GM23338 (cell line): ENCODE data around the gene ACVR2A. TPM values are rescaled to one million over a fixed set of nuclear protein-coding genes. Genes with fewer than 3 reads are reported as not detected.

ENCODE experiments used
- ATAC-seq: fragments of 200-7000 bp; cut with Tn5 transposase; 3 replicates; pipeline ENCODE4 v1.9.1; 2020
- DNase-seq: peaks from one replicate; pipeline ENCODE4 v3.0.0-alpha.2; 2015; ENCODE audit warnings: low spot score
- H2AFZ ChIP-seq: fragments of 200-600 bp; sonication (generic); 2 replicates; pipeline ENCODE4 v1.8.0; 2016; ENCODE audit warnings: antibody characterized with exemption, mild to moderate bottlenecking, moderate library complexity
- H3F3A ChIP-seq: fragments of 200-600 bp; sonication (generic); replicated peaks from 2 replicates; pipeline ENCODE4 v1.8.0; 2017; ENCODE audit warnings: antibody characterized with exemption, mixed run types, low read depth
- H3K27ac ChIP-seq: fragments of 200-600 bp; sonication (generic); 2 replicates; pipeline ENCODE4 v1.6.1; 2016; ENCODE audit warnings: low read depth
- H3K27me3 ChIP-seq: fragments of 200-600 bp; sonication (generic); 2 replicates; pipeline ENCODE4 v1.8.0; 2016; ENCODE audit warnings: mild to moderate bottlenecking, mixed run types, moderate library complexity; ENCODE audit not compliant: insufficient read depth
- H3K36me3 ChIP-seq: fragments of 200-600 bp; sonication (generic); 2 replicates; pipeline ENCODE4 v1.8.0; 2016; ENCODE audit warnings: mild to moderate bottlenecking; ENCODE audit not compliant: insufficient read depth
- H3K4me1 ChIP-seq: fragments of 200-600 bp; sonication (generic); 2 replicates; pipeline ENCODE4 v1.8.0; 2016; ENCODE audit warnings: mild to moderate bottlenecking, moderate library complexity; ENCODE audit not compliant: insufficient read depth
- H3K4me2 ChIP-seq: fragments of 200-600 bp; sonication (generic); 2 replicates; pipeline ENCODE4 v1.7.1; 2017; ENCODE audit warnings: mixed run types
- H3K4me3 ChIP-seq: fragments of 200-600 bp; sonication (generic); 2 replicates; pipeline ENCODE4 v1.6.1; 2016; ENCODE audit warnings: mixed run types
- H3K79me2 ChIP-seq: fragments of 200-600 bp; sonication (generic); replicated peaks from 2 replicates; pipeline ENCODE4 v1.8.0; 2017; ENCODE audit warnings: mild to moderate bottlenecking; ENCODE audit not compliant: insufficient read depth
- H3K9me2 ChIP-seq: fragments of 200-600 bp; sonication (generic); 2 replicates; pipeline ENCODE4 v1.8.0; 2017; ENCODE audit not compliant: insufficient read depth
- H4K20me1 ChIP-seq: fragments of 200-600 bp; sonication (generic); replicated peaks from 2 replicates; pipeline ENCODE4 v1.8.0; 2017; ENCODE audit warnings: mild to moderate bottlenecking; ENCODE audit not compliant: insufficient read depth
- H3K27ac Mint-ChIP-seq: 2 replicates; pipeline ENCODE4 v1.8.0; 2020; ENCODE audit warnings: inconsistent platforms, mild to moderate bottlenecking, moderate library complexity, mixed read lengths
- H3K27me3 Mint-ChIP-seq: 3 replicates; pipeline ENCODE4 v1.8.0; 2022; ENCODE audit warnings: low read depth, mild to moderate bottlenecking, moderate library complexity, mixed read lengths, inconsistent platforms; ENCODE audit not compliant: insufficient read depth, poor library complexity
- H3K36me3 Mint-ChIP-seq: 3 replicates; pipeline ENCODE4 v1.8.0; 2021; ENCODE audit warnings: low read depth, mild to moderate bottlenecking, inconsistent platforms, moderate library complexity, mixed read lengths
- H3K4me1 Mint-ChIP-seq: 3 replicates; pipeline ENCODE4 v1.8.0; 2020; ENCODE audit warnings: mild to moderate bottlenecking, inconsistent platforms, mixed read lengths
- H3K4me3 Mint-ChIP-seq: 3 replicates; pipeline ENCODE4 v1.8.0; 2021; ENCODE audit warnings: moderate library complexity, mild to moderate bottlenecking, inconsistent platforms, mixed read lengths
- H3K9me3 Mint-ChIP-seq: 3 replicates; pipeline ENCODE4 v1.8.0; 2020; ENCODE audit warnings: moderate library complexity, mild to moderate bottlenecking, inconsistent platforms, mixed read lengths
- CREB1 ChIP-seq: fragments of 250-450 bp; sonication (Bioruptor Pico); IDR thresholded peaks from 2 replicates; pipeline ENCODE4 v1.5.0; 2020; ENCODE audit warnings: low read depth, mild to moderate bottlenecking, moderate library complexity
- EZH2phosphoT487 ChIP-seq: fragments of 200-600 bp; sonication (generic); IDR thresholded peaks from one replicate; pipeline ENCODE4 v1.8.1; 2018; ENCODE audit warnings: antibody characterized with exemption; ENCODE audit not compliant: unreplicated experiment
- JUNB ChIP-seq: IDR thresholded peaks from one replicate; pipeline ENCODE4 v1.6.1; 2016; ENCODE audit warnings: antibody characterized with exemption; ENCODE audit not compliant: unreplicated experiment
- NANOG ChIP-seq: IDR thresholded peaks from 2 replicates; pipeline ENCODE4 v1.6.1; 2016; ENCODE audit warnings: antibody characterized with exemption, borderline replicate concordance
- POLR2AphosphoS5 ChIP-seq: IDR thresholded peaks from 2 replicates; pipeline ENCODE4 v1.6.1; 2016; ENCODE audit warnings: antibody characterized with exemption, low read depth
- ZNF114 ChIP-seq: fragments of 250-450 bp; sonication (Bioruptor Pico); IDR thresholded peaks from 2 replicates; pipeline ENCODE4 v1.5.0; 2020; ENCODE audit warnings: mild to moderate bottlenecking, moderate library complexity
- ZNF331 ChIP-seq: fragments of 250-450 bp; sonication (Bioruptor Pico); IDR thresholded peaks from 2 replicates; pipeline ENCODE4 v1.5.0; 2020; ENCODE audit warnings: low read depth, mild to moderate bottlenecking, moderate library complexity
- polyA plus RNA-seq: library from polyadenylated mRNA; unstranded; fragments of >200 nt; fragmentation: Nextera tagmentation; extraction: Ambion mirVana; gene quantifications from 2 replicates; pipeline ENCODE4 v1.2.1, GENCODE V29; 2016
- total RNA-seq: library from RNA; depleted of rRNA; stranded (reverse); fragments of >200 nt; shearing (Covaris generic); gene quantifications from 2 replicates; pipeline ENCODE4 v1.2.3, GENCODE V29; 2014
- TF ChIP-seq, protein P1 (sequence below): IDR thresholded peaks from 2 replicates; pipeline ENCODE4 v1.6.1; 2016; ENCODE audit warnings: antibody characterized with exemption
- TF ChIP-seq, protein P2 (sequence below): IDR thresholded peaks from one replicate; pipeline ENCODE4 v1.6.1; 2018; ENCODE audit warnings: antibody characterized with exemption; ENCODE audit not compliant: unreplicated experiment
- TF ChIP-seq, protein P3 (sequence below): fragments of 250-450 bp; sonication (Bioruptor Pico); IDR thresholded peaks from 2 replicates; pipeline ENCODE4 v1.5.0; 2020; ENCODE audit warnings: mild to moderate bottlenecking, moderate library complexity

ACVR2A gene
- total and polyA plus RNA-seq, 2 experiments from 2014 or later = 11.8 to 15.6 TPM

DNA sequence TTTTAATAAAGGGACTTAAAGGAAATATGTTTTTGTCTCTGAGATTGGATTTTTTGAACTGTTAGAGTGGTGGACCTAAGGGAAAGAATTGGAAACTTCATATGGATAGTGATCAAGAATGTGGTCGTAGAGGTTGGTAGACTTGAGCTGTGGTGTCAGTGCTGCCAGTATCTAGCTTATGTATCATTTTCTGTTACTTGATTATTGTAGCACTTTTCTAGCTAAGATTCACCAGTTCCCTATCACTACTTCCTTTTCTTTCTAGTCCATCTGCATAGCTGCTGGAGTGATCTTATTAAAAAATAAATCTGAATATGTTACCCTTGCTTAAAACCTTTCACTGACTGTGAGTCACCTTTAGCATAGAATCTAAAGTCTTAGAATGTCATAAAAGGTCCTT lies 6.0 kb downstream of the ACVR2A start:
- Histone ChIP-seq H3K36me3 (no peaks in the 10 kb centered on the region), H3K27me3 (no peaks in the 10 kb centered on the region), H2AFZ (no peak overlapping the region), H3F3A (no peaks in the 10 kb centered on the region), H3K4me3 (no peak overlapping the region), H3K9me2 (no peaks in the 10 kb centered on the region), H3K4me2 (no peak overlapping the region), H3K4me1 (peaks cover 34% of the 10 kb centered on the region), H3K27ac (no peak overlapping the region), H3K79me2 (peaks cover 100% of the 10 kb centered on the region), H4K20me1 (no peaks in the 10 kb centered on the region; the same call in 1 of the 2 replicates)
- DNase-seq (no peak), ATAC-seq (no peak)
- H3K4me1 Mint-ChIP-seq = peaks cover 44% of the 10 kb centered on the region
- TF ChIP-seq EZH2phosphoT487 = no peak
- TF ChIP-seq, protein P1, sequence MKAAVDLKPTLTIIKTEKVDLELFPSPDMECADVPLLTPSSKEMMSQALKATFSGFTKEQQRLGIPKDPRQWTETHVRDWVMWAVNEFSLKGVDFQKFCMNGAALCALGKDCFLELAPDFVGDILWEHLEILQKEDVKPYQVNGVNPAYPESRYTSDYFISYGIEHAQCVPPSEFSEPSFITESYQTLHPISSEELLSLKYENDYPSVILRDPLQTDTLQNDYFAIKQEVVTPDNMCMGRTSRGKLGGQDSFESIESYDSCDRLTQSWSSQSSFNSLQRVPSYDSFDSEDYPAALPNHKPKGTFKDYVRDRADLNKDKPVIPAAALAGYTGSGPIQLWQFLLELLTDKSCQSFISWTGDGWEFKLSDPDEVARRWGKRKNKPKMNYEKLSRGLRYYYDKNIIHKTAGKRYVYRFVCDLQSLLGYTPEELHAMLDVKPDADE = no peak
- no peak for TF ChIP-seq ZNF114
- no peak for TF ChIP-seq POLR2AphosphoS5
- no peak for TF ChIP-seq CREB1 (CRISPR knock-in tag)
- TF ChIP-seq NANOG = no peak
- no peak for TF ChIP-seq ZNF331 (CRISPR knock-in tag)
- no peak overlapping the region for H3K27ac Mint-ChIP-seq
- no peaks in the 10 kb centered on the region for H3K9me3 Mint-ChIP-seq
- no peaks in the 10 kb centered on the region for H3K36me3 Mint-ChIP-seq
- peaks cover 2% of the 10 kb centered on the region for H3K27me3 Mint-ChIP-seq
- no peak overlapping the region for H3K4me3 Mint-ChIP-seq

DNA sequence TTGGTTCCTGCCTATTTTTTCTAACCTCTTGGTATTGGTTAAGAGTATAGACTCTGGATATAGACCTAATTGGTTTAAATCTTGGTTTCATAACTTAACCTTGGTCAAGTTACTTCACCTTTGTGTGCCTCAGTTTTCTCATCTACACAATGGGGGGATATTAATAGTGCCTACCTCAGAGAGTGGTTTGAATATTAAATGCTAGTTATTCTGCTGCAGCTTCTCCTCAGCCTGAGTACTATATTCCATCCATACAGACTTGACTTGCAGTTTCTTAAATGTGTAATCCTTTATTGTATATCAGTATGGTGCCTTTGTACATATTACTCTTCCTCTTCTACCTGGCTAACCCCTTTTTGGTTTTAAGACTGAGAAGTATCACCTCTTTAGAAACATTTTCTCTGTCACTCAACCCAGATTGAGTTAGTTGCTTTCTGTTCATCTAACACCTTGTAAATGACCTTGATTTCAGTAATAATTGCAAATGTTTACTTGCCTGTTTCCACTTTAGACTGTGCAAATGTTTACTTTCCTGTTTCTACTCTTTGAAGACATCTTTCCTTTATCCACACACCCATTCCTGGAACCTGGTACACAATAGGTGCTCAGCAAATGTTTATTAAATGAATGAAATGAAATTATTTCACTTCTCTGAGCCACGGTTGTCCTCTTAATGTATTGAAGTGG lies 6.6 kb downstream of the ACVR2A start:
- H3K36me3 ChIP-seq = no peaks in the 10 kb centered on the region
- no peaks in the 10 kb centered on the region for H3K9me2 ChIP-seq
- no peaks in the 10 kb centered on the region for H3K27me3 ChIP-seq
- H3K4me1 Mint-ChIP-seq = peaks cover 44% of the 10 kb centered on the region
- H3K9me3 Mint-ChIP-seq = no peaks in the 10 kb centered on the region
- no peak overlapping the region for H3K27ac Mint-ChIP-seq
- H4K20me1 ChIP-seq = no peaks in the 10 kb centered on the region; the same call in 1 of the 2 replicates
- H3K4me3 Mint-ChIP-seq = no peak overlapping the region
- H3K36me3 Mint-ChIP-seq = no peaks in the 10 kb centered on the region
- H3F3A ChIP-seq = no peaks in the 10 kb centered on the region
- peaks cover 33% of the 10 kb centered on the region for H3K4me1 ChIP-seq
- no peak for DNase-seq
- H3K27ac ChIP-seq = no peak overlapping the region
- H3K27me3 Mint-ChIP-seq = peaks cover 2% of the 10 kb centered on the region
- no peak for ATAC-seq
- peaks cover 100% of the 10 kb centered on the region for H3K79me2 ChIP-seq
- no peak overlapping the region for H2AFZ ChIP-seq
- H3K4me3 ChIP-seq = no peak overlapping the region
- no peak overlapping the region for H3K4me2 ChIP-seq
- no peak for TF ChIP-seq EZH2phosphoT487
- TF ChIP-seq, protein P2, sequence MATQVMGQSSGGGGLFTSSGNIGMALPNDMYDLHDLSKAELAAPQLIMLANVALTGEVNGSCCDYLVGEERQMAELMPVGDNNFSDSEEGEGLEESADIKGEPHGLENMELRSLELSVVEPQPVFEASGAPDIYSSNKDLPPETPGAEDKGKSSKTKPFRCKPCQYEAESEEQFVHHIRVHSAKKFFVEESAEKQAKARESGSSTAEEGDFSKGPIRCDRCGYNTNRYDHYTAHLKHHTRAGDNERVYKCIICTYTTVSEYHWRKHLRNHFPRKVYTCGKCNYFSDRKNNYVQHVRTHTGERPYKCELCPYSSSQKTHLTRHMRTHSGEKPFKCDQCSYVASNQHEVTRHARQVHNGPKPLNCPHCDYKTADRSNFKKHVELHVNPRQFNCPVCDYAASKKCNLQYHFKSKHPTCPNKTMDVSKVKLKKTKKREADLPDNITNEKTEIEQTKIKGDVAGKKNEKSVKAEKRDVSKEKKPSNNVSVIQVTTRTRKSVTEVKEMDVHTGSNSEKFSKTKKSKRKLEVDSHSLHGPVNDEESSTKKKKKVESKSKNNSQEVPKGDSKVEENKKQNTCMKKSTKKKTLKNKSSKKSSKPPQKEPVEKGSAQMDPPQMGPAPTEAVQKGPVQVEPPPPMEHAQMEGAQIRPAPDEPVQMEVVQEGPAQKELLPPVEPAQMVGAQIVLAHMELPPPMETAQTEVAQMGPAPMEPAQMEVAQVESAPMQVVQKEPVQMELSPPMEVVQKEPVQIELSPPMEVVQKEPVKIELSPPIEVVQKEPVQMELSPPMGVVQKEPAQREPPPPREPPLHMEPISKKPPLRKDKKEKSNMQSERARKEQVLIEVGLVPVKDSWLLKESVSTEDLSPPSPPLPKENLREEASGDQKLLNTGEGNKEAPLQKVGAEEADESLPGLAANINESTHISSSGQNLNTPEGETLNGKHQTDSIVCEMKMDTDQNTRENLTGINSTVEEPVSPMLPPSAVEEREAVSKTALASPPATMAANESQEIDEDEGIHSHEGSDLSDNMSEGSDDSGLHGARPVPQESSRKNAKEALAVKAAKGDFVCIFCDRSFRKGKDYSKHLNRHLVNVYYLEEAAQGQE = no peak
- TF ChIP-seq, protein P3, sequence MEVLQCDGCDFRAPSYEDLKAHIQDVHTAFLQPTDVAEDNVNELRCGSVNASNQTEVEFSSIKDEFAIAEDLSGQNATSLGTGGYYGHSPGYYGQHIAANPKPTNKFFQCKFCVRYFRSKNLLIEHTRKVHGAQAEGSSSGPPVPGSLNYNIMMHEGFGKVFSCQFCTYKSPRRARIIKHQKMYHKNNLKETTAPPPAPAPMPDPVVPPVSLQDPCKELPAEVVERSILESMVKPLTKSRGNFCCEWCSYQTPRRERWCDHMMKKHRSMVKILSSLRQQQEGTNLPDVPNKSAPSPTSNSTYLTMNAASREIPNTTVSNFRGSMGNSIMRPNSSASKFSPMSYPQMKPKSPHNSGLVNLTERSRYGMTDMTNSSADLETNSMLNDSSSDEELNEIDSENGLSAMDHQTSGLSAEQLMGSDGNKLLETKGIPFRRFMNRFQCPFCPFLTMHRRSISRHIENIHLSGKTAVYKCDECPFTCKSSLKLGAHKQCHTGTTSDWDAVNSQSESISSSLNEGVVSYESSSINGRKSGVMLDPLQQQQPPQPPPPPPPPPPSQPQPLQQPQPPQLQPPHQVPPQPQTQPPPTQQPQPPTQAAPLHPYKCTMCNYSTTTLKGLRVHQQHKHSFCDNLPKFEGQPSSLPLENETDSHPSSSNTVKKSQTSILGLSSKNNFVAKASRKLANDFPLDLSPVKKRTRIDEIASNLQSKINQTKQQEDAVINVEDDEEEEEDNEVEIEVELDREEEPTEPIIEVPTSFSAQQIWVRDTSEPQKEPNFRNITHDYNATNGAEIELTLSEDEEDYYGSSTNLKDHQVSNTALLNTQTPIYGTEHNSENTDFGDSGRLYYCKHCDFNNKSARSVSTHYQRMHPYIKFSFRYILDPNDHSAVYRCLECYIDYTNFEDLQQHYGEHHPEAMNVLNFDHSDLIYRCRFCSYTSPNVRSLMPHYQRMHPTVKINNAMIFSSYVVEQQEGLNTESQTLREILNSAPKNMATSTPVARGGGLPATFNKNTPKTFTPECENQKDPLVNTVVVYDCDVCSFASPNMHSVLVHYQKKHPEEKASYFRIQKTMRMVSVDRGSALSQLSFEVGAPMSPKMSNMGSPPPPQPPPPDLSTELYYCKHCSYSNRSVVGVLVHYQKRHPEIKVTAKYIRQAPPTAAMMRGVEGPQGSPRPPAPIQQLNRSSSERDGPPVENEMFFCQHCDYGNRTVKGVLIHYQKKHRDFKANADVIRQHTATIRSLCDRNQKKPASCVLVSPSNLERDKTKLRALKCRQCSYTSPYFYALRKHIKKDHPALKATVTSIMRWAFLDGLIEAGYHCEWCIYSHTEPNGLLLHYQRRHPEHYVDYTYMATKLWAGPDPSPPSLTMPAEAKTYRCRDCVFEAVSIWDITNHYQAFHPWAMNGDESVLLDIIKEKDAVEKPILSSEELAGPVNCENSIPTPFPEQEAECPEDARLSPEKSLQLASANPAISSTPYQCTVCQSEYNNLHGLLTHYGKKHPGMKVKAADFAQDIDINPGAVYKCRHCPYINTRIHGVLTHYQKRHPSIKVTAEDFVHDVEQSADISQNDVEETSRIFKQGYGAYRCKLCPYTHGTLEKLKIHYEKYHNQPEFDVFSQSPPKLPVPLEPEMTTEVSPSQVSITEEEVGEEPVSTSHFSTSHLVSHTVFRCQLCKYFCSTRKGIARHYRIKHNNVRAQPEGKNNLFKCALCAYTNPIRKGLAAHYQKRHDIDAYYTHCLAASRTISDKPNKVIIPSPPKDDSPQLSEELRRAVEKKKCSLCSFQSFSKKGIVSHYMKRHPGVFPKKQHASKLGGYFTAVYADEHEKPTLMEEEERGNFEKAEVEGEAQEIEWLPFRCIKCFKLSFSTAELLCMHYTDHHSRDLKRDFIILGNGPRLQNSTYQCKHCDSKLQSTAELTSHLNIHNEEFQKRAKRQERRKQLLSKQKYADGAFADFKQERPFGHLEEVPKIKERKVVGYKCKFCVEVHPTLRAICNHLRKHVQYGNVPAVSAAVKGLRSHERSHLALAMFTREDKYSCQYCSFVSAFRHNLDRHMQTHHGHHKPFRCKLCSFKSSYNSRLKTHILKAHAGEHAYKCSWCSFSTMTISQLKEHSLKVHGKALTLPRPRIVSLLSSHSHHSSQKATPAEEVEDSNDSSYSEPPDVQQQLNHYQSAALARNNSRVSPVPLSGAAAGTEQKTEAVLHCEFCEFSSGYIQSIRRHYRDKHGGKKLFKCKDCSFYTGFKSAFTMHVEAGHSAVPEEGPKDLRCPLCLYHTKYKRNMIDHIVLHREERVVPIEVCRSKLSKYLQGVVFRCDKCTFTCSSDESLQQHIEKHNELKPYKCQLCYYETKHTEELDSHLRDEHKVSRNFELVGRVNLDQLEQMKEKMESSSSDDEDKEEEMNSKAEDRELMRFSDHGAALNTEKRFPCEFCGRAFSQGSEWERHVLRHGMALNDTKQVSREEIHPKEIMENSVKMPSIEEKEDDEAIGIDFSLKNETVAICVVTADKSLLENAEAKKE (CRISPR knock-in tag) = no peak
- TF ChIP-seq POLR2AphosphoS5 = no peak
- TF ChIP-seq ZNF114 = no peak
- no peak for TF ChIP-seq CREB1 (CRISPR knock-in tag)
- TF ChIP-seq NANOG = no peak
- no peak for TF ChIP-seq ZNF331 (CRISPR knock-in tag)
- TF ChIP-seq JUNB = no peak
